Right cardiac atrium (tissue), 5 donors: ENCODE data around the gene CPNE5. TPM values are rescaled to one million over a fixed set of nuclear protein-coding genes. Genes with fewer than 3 reads are reported as not detected.
A peak's percentile ranks its signal among the peaks of the same experiment; 100 is the strongest.

Experiments used
- ATAC-seq, 2 donors: fragments of 200-7000 bp; cut with Tn5 transposase; one replicate each; pipeline versions ENCODE4 v1.8.0 to v1.9.1; 2020; ENCODE audit warnings: moderate library complexity in 2 of 2, mild to moderate bottlenecking in 1 of 2
- DNase-seq, 3 donors: peaks; one replicate each; pipeline ENCODE4 v3.0.0-alpha.2; 2020
- H3K27ac ChIP-seq: one replicate; pipeline ENCODE4 v1.5.1; 2013; ENCODE audit warnings: mild to moderate bottlenecking, low read length, control low read depth, moderate library complexity
- H3K27me3 ChIP-seq: one replicate; pipeline ENCODE4 v1.6.1; 2013; ENCODE audit not compliant: control insufficient read depth, insufficient read depth
- H3K4me1 ChIP-seq: one replicate; pipeline ENCODE4 v1.6.1; 2013; ENCODE audit warnings: low read length; ENCODE audit not compliant: control insufficient read depth, insufficient read depth
- H3K4me3 ChIP-seq: one replicate; pipeline ENCODE4 v1.5.1; 2013; ENCODE audit warnings: low read length, control low read depth
- H3K9me3 ChIP-seq: one replicate; pipeline ENCODE4 v1.6.1; 2013; ENCODE audit warnings: low read length; ENCODE audit not compliant: control insufficient read depth
- WGBS: extraction: QIAGEN DNeasy Blood & Tissue Kit; methylation state at CpG from one replicate; pipeline ENCODE4 v1.1.7; 2013; 5-methylcytosine and 5-hydroxymethylcytosine counted together
- intact Hi-C, 4 donors: fragments of 100-400 bp; cut with DNase I; formaldehyde crosslinking; loops; one replicate each; pipeline versions ENCODE4 v1.11.0 to v1.14.0; 2022 to 2023
- polyA plus RNA-seq: library from polyadenylated mRNA; stranded (reverse); fragments of 200-250 nt; gene quantifications from one replicate; pipeline ENCODE4 v1.2.3, GENCODE V29; 2013
- total RNA-seq, 4 donors: library from RNA; stranded (reverse); fragmentation: NEBNext Ultra II Directional; extraction: Animal tissue kit (Norgen Biotek cat#: 25700); gene quantifications; one replicate each; pipeline ENCODE4 v1.2.1, GENCODE V29; 2021
- donor health status: healthy with polysubstance abuse.
- donor health status: DM: no; HTN: yes; CAD: no.
- donor health status: DM: no; HTN: no; CAD: no.
- donor health status: DM: no; HTN: yes; CAD: no; lungs with severe emphysema.
- donor health status: DM: yes; HTN: yes; CAD: no.

Gene CPNE5
- total and polyA plus RNA-seq, 5 donors: 27.5 to 80.9 (median 64.6) TPM

GRCh38 chr6:36856277-36856676, 17.0 kb upstream of the CPNE5 start:
- ATAC-seq: peak; percentile 32 to 42
- no peaks in the 10 kb centered on the region for H3K27me3 ChIP-seq
- H3K4me1 ChIP-seq: peaks cover 8% of the 10 kb centered on the region
- no peaks in the 10 kb centered on the region for H3K9me3 ChIP-seq
- intact Hi-C loops: no loop called here
- peak; percentile 39 to 82 (median 81) for DNase-seq
- H3K4me3 ChIP-seq: no peak overlapping the region
- 58% methylated on average over 8 of the region's 8 CpGs for WGBS
- peak overlapping the region; percentile 89 for H3K27ac ChIP-seq

DNA sequence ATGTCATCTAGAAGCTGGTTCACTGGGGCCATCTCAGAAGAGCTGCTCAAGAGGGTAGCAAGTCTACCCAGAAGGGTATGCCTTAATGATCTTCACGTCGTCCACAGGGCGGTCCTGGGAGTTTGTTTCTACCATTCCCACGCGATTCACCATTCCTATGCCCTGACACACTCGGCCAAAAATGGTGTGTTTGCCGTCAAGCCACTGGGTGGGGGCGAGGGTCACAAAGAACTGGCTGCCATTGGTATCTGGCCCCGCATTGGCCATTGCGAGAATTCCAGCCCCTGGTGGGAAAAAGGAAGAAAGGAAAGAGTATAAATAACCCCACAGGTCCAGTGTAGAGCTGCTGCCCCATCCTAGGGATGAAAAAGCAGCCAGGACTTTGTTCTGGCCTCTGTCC, 16.5 kb upstream of the CPNE5 start:
- Histone ChIP-seq H3K4me1 (peaks cover 8% of the 10 kb centered on the region), H3K4me3 (no peak overlapping the region), H3K27ac (peak overlapping the region; percentile 79), H3K27me3 (no peaks in the 10 kb centered on the region), H3K9me3 (no peaks in the 10 kb centered on the region)
- intact Hi-C loops: no loop called here
- no peak for ATAC-seq
- WGBS: 75% methylated on average over 10 of the region's 10 CpGs
- no peak for DNase-seq

- ATAC-seq (peak; percentile 45), DNase-seq (peak in 2 of 3 donors; percentile 55 to 63)
- intact Hi-C loops: loop anchor here in 3 of 4 donors (5.0 kb wide), 1 partner anchor 86 kb away; no protein-coding TSS in a partner anchor
- no peaks in the 10 kb centered on the region for H3K9me3 ChIP-seq
- 44% methylated on average over 5 of the region's 5 CpGs for WGBS
- H3K4me3 ChIP-seq: no peak overlapping the region
- peak overlapping the region; percentile 76 for H3K27ac ChIP-seq
- peaks cover 17% of the 10 kb centered on the region for H3K4me1 ChIP-seq
- H3K27me3 ChIP-seq: no peaks in the 10 kb centered on the region
Observed at GRCh38 chr6:36853325-36853724, 14.1 kb upstream of the CPNE5 start.

- intact Hi-C loops: loop anchor here in 3 of 4 donors (5.0 kb wide), 1 partner anchor 85 kb away; no protein-coding TSS in a partner anchor
- DNase-seq: peak in 2 of 3 donors; percentile 57 to 63
- Histone ChIP-seq H3K4me1 (peaks cover 17% of the 10 kb centered on the region), H3K9me3 (no peaks in the 10 kb centered on the region), H3K27me3 (no peaks in the 10 kb centered on the region), H3K27ac (peak overlapping the region; percentile 76), H3K4me3 (no peak overlapping the region)
- ATAC-seq: peak; percentile 6 to 48
- 47% methylated on average over 4 of the region's 4 CpGs for WGBS
Observed at GRCh38 chr6:36852481-36853147, 13.4 kb upstream of the CPNE5 start.

GRCh38 chr6:36851626-36852025, 12.4 kb upstream of the CPNE5 start:
- no peak for DNase-seq
- Histone ChIP-seq H3K27ac (peak overlapping the region; percentile 39), H3K4me1 (peaks cover 17% of the 10 kb centered on the region), H3K27me3 (no peaks in the 10 kb centered on the region), H3K9me3 (no peaks in the 10 kb centered on the region), H3K4me3 (no peak overlapping the region)
- intact Hi-C loops: loop anchor here in 3 of 4 donors (5.0 kb wide), 1 partner anchor 84 kb away; no protein-coding TSS in a partner anchor
- 41% methylated on average over 4 of the region's 4 CpGs for WGBS
- no peak for ATAC-seq

- H3K27ac ChIP-seq: peak overlapping the region; percentile 60
Observed at GRCh38 chr6:36851149-36851614, 11.9 kb upstream of the CPNE5 start.

DNA sequence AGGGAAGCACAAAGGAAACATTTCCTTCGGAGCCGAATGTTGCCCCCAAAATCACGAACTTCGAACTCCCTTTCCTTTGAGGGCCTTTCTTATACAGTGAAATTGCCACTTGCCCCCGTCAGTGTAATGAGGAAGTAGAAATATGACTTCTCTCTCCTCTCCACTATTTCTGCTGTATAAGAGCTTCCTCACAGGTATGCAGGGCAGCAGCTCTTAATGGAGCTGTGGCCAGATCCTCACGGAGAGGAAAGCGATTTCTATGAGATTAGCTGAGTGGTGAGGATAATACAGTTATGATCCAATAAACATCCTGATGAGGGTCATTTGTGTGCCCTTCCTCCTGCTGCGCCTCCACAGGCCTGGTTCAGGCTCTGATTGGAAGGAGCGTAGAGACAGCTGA, 10.8 kb upstream of the CPNE5 start:
- intact Hi-C loops: loop anchor here in 3 of 4 donors (5.0 kb wide), 1 partner anchor 83 kb away; no protein-coding TSS in a partner anchor
- WGBS: 68% methylated on average over 9 of the region's 9 CpGs
- no peak overlapping the region for H3K4me3 ChIP-seq
- H3K27ac ChIP-seq: peak overlapping the region; percentile 87
- H3K27me3 ChIP-seq: no peaks in the 10 kb centered on the region
- peaks cover 15% of the 10 kb centered on the region for H3K4me1 ChIP-seq
- DNase-seq (no peak), ATAC-seq (peak in 1 of 2 donors; percentile 15)
- no peaks in the 10 kb centered on the region for H3K9me3 ChIP-seq

More at GRCh38 chr6:36851149-36851614, 11.9 kb upstream of the CPNE5 start:
- 25% methylated on average over 3 of the region's 3 CpGs for WGBS
- no peak for DNase-seq
- H3K27me3 ChIP-seq: no peaks in the 10 kb centered on the region
- peaks cover 15% of the 10 kb centered on the region for H3K4me1 ChIP-seq
- H3K9me3 ChIP-seq: no peaks in the 10 kb centered on the region
- ATAC-seq: peak in 1 of 2 donors; percentile 0
- no peak overlapping the region for H3K4me3 ChIP-seq
- intact Hi-C loops: loop anchor here in 3 of 4 donors (5.0 kb wide), 1 partner anchor 84 kb away; no protein-coding TSS in a partner anchor

GRCh38 chr6:36848658-36849441, 9.6 kb upstream of the CPNE5 start:
- intact Hi-C loops: no loop called here
- Histone ChIP-seq H3K27ac (peak overlapping the region; percentile 91), H3K4me1 (peaks cover 15% of the 10 kb centered on the region), H3K27me3 (no peaks in the 10 kb centered on the region), H3K4me3 (no peak overlapping the region), H3K9me3 (no peaks in the 10 kb centered on the region)
- DNase-seq: peak; percentile 79 to 88 (median 86)
- ATAC-seq: peak; percentile 66 to 68
- WGBS: 14% methylated on average over 26 of the region's 26 CpGs

GRCh38 chr6:36847991-36848390, 8.7 kb upstream of the CPNE5 start:
- Histone ChIP-seq H3K9me3 (no peaks in the 10 kb centered on the region), H3K27ac (peak overlapping the region; percentile 91), H3K27me3 (no peaks in the 10 kb centered on the region), H3K4me1 (peaks cover 12% of the 10 kb centered on the region), H3K4me3 (no peak overlapping the region)
- 83% methylated on average over 6 of the region's 6 CpGs for WGBS
- DNase-seq: no peak
- intact Hi-C loops: no loop called here
- no peak for ATAC-seq

- DNase-seq (no peak), ATAC-seq (no peak)
- intact Hi-C loops: no loop called here
- 95% methylated on average over 4 of the region's 4 CpGs for WGBS
- Histone ChIP-seq H3K4me1 (peaks cover 9% of the 10 kb centered on the region), H3K27me3 (no peaks in the 10 kb centered on the region), H3K9me3 (no peaks in the 10 kb centered on the region), H3K27ac (peak overlapping the region; percentile 91), H3K4me3 (no peak overlapping the region)
Observed at GRCh38 chr6:36847152-36847551, 7.9 kb upstream of the CPNE5 start.

DNA sequence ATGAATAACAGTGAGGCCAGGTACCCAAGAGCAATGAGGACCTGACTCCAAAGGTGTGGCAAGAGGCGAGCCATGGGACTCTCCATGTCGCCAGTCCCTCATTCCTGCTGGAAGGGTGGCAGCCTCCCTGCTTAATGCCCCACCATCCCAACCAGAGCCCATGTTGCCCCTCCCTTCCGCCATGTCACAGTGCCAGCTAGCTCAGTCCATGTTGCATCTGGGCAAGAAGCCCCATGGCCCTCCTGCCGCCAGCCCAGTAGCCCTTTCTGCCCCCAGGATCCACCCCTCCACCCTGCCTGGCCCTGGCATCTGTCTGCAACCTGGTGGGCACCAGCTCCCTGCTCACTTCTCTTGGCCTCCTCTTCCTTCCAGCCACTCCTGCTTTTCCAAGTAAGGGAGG, 6.0 kb upstream of the CPNE5 start:
- ATAC-seq (no peak), DNase-seq (peak in 1 of 3 donors; percentile 40)
- H3K27me3 ChIP-seq: no peaks in the 10 kb centered on the region
- H3K9me3 ChIP-seq: no peaks in the 10 kb centered on the region
- H3K27ac ChIP-seq: peak overlapping the region; percentile 92
- WGBS: 72% methylated on average over 4 of the region's 4 CpGs
- no peak overlapping the region for H3K4me3 ChIP-seq
- intact Hi-C loops: no loop called here
- peaks cover 11% of the 10 kb centered on the region for H3K4me1 ChIP-seq
